Vagina (tissue), 2 donors: ENCODE data around the gene OR2L3.

ENCODE experiments used
- POLR2A ChIP-seq, 2 donors: fragments of 450-650 bp; IDR thresholded peaks; one replicate each; pipeline ENCODE4 v1.6.1; 2017; ENCODE audit warnings: antibody characterized with exemption in 2 of 2, mild to moderate bottlenecking in 2 of 2, moderate library complexity in 2 of 2
- TF ChIP-seq, protein P1 (sequence below), 3 experiments: fragments of 450-650 bp in 2 of 3; fragments of 200-600 bp in 1 of 3; sonication (generic) in 1 of 3; IDR thresholded peaks; one replicate each; pipeline ENCODE4 v1.5.1; 2017 to 2019; ENCODE audit warnings: antibody characterized with exemption in 3 of 3, mild to moderate bottlenecking in 2 of 3, moderate library complexity in 2 of 3

DNA sequence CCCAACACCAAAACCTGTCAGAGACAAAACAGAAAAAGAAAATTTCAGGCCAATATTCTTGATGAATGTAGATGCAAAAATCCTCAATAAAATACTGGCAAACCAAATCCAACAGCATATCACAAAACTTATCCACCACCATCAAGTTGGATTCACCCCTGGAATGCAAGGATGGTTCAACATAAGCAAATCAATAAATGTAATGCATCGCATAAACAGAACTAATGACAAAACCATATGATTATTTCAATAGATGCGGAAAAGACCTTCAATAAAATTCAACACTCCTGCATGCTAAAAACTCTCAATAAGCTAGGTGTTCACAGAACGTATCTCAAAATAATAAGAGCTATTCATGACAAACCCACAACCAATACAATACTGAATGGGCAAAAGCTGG lies 37.0 kb upstream of the OR2L3 start:
- TF ChIP-seq, protein P1, sequence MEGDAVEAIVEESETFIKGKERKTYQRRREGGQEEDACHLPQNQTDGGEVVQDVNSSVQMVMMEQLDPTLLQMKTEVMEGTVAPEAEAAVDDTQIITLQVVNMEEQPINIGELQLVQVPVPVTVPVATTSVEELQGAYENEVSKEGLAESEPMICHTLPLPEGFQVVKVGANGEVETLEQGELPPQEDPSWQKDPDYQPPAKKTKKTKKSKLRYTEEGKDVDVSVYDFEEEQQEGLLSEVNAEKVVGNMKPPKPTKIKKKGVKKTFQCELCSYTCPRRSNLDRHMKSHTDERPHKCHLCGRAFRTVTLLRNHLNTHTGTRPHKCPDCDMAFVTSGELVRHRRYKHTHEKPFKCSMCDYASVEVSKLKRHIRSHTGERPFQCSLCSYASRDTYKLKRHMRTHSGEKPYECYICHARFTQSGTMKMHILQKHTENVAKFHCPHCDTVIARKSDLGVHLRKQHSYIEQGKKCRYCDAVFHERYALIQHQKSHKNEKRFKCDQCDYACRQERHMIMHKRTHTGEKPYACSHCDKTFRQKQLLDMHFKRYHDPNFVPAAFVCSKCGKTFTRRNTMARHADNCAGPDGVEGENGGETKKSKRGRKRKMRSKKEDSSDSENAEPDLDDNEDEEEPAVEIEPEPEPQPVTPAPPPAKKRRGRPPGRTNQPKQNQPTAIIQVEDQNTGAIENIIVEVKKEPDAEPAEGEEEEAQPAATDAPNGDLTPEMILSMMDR (IDR thresholded peaks at IDR 0.05), result no peak
- no peak for TF ChIP-seq POLR2A (IDR thresholded peaks at IDR 0.05)
